Activated CD8-positive, alpha-beta memory T cell treated with anti-CD3 and anti-CD28 coated beads, Interleukin-2, amount 50 U/mL, for 24 hours (primary cell): ENCODE data around the gene ELOVL2.

ENCODE experiments used
- DNase-seq: peaks from one replicate; pipeline ENCODE4 v3.0.0-alpha.2; 2020; ENCODE audit errors: extremely low read depth

ELOVL2 gene

DNA sequence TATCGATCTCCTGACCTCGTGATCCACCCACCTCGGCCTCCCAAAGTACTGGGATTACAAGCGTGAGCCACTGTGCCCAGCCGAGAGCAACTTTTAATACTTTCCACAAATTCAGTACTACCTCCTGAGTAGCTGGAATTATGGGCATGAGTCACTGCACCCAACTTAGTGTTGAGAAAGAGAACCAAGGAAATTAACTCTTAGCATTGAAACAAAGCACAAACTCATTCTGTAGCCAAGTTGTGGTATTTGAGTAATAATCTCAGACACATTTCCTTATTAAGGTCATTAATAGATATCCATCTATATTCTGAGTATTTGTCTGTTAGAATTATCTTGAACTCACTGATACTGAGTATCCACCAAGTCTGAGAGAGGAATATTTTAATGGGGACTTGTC lies 14.3 kb upstream of the ELOVL2 start:
- DNase-seq = no peak

DNA sequence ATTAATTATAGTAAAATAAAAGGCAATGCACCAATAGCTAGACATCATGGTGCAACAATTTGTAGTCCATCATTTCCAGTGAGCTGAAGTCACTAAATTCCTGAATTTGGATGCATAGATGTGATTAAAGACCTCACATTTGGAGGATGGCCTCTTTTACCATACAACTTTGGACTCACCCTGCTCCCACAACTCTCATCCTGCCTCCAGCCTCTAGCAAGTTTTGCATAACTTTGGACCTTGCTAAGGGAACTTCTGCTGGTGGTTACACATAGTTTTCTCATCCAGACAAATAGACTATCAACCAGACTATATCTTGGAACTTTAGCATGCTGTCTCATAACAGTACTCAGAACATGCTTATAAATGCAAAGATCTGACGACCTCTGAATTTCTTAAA lies 12.8 kb upstream of the ELOVL2 start:
- no peak for DNase-seq

DNA sequence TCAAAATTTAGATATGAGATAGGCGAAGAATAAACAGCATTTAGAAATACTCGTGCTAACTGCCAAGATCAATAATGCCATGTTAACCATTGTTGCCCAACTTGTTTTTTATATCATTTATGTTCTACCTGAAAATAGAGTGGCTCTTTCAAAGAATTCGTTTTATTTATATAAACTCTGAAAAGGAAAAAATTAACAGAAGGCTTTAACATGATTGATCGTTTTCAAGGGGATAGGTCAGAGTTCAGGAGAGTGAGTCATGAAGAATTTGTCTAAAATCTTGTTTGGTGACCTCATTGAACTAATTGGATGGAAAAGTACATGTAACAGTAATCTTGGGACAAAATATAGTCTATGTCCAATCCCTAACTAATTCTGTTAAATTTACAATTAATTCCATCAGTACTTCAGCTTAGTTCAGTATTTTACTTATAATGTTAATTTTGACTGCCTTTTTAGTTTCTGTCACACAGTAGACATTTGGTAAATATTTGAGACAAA lies 11.1 kb upstream of the ELOVL2 start:
- DNase-seq = no peak

DNA sequence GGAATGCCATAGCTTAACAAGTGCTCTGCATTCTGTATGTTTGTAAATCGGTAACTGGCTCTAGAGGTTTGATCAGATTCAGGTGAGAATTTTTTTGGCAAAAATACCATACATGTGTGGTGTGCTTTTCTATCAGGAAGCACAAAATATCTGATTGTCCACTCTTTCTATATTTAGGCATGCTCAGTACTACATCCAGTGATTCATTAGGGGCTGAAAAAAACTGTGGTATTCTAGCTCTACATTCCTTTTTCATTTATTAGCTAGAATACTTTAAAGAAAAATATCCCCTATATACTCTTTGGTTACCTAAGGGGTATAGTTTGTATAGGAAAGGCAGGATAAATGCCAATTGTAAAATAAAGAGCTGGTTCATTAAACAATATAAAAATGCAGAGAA lies 10.6 kb upstream of the ELOVL2 start:
- DNase-seq = no peak

DNA sequence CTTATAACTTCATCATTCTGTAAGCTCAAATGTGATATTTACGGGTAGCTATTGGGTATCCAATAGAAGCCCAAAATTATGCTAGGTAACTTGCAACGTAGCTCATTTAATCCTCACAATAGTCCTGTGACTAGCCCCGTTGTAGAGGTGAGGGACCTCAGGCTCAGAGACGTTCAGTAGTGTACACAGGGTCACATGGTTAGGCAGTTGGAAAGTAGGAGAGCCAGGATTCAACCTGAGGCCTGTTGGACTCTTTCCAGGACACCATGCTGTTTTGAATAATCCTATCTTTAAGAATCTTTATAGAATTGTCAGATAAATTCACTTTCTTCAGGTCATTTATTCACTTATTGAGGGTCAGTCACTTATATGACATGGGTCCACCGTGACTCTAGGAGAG lies 9.2 kb upstream of the ELOVL2 start:
- DNase-seq = no peak

DNA sequence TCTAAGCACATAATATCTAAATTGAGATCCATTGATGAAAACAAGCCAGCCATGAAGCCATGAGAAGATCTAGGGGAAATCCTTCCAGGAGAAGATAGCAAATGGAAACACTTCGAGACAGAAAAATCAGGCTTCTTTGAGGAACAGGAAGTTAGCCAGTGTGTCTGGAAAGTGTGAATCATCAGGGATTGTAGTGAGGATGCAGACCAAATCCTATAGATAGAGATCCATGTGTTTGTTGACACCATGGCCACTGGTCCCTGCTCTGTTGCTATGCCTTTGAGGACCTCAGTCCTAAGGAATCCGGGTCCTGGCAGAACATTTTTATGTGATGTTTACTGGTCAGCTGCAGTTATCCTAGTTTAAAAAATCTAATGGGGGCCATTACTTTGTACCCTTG lies 6.6 kb upstream of the ELOVL2 start:
- no peak for DNase-seq

DNA sequence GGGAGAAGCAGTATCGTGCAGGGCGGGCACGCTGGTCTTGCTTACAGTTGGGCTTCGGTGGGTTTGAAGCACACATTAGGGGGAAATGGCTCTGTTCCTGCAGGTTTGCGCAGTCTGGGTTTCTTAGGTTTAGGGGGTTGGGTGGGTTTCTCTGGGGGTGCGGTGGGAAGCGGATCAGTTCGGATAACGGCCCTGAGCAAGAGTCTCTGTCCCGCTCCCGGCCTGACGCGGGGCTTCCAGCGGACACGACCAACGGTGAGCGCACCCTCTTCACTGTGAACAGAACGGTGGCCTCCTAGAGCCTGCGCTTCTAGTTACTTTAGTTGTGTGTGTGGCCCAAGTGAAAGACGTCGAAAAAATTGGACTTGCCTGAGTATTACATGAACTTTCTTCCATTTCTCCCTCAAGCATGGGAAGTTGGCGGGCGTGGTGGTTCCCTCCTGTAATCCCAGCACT lies 635 bp upstream of the ELOVL2 start:
- DNase-seq = no peak

DNA sequence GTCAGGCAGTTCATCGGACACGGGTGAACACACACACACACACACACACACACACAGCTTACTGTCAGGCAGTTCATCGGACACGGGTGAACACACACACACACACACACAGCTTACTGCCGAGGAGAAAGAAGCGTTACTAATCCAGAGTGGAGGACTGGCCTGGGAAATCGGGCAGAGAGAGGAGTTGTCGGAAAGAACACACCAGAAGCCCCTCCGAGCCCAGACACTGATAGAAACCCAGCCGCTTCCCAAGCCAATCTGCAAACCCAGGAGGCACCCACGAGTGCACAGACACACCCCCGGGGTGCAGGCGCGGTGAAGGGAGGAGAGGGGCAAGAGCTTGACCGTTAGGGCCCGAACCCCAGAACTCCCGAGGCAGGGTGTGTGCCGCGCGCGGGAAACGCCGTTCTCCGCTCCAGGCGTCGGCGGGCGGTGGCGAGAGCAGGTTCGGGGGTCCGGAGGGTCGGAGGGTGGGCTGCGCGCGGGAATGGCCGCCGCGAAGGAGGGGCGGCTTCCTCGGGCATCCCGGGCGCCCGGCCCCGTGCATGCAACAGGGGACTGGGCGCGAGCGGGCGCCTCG lies 636 bp downstream of the ELOVL2 start:
- no peak for DNase-seq

DNA sequence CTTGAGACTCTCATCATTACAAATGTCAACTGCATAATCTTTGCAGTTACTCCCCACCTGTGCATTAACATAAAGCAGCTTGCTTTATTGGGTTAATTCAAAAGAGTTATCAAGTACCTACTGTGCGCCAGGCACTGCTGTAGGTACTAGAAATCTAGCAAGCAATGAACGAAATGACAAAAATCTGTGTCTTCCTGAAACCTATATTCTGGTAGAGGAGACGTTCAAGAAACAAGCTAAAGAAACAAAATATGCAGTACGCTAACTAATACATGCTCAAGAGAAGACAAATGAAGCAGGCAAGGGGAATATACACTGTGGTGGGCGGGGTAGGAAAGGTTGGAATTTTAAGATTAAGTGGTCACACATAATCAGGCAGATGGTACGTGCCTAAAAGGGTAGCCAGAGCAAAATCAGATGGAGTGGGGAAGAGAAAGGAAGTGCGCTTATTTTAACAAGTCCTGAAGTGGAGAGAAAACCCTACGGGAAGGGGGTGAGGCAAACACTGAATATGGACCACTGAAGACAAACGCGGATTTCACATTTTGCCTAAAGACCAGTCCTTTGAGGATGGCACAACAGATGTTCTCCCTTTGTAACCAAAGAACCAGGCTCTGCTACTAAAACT lies 1.2 kb downstream of the ELOVL2 start:
- no peak for DNase-seq

DNA sequence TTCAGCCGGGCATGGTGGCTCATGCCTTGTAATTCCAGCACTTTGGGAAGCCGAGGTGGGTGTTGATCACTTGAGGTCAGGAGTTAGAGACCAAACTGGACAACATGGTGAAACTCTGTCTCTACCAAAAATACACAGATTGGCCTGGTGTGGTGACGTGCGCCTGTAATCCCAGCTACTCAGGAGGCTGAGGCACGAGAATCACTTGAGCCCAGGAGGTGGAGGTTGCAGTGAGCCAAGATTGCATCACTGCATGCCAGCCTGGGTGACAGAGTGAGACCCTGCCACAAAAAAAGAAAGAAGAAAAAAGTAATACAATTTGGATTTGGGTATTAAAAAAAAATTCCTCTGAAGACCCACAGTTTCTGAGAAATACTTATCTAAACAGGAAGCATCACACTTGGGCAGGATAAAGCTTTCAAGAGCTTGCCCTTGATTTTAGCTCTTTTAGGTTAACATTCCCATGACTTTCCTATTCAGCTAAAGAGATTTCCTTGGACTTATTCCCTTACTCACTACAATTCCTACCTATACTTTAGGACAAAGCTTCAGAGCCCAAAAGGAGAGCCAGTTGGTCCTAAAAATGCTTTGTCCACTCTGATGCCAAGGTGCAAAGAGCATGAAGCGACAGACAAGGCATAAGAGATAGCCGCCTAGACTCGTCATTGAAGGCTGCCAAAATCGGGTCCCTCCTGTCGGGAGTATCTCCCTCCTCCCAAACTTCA lies 1.9 kb downstream of the ELOVL2 start:
- DNase-seq = no peak

DNA sequence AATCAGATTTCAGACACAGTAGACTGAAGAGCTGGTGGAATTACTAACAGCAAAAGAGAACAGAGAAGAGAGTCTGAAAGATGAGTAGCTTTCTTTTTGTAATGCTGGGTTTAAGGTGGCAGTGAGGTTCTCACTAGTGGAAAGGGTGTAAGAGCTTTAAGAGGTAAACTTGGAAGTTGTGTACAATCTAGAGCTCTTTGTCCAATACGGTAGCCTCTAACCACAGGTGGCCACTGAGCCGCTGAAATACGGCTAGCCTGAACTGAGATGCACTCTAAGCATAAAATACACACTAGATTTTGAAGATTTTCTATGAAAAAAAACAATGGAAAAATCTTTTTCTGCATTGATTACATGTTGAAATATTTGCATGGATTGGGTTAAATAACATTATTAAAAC lies 4.0 kb downstream of the ELOVL2 start:
- no peak for DNase-seq

DNA sequence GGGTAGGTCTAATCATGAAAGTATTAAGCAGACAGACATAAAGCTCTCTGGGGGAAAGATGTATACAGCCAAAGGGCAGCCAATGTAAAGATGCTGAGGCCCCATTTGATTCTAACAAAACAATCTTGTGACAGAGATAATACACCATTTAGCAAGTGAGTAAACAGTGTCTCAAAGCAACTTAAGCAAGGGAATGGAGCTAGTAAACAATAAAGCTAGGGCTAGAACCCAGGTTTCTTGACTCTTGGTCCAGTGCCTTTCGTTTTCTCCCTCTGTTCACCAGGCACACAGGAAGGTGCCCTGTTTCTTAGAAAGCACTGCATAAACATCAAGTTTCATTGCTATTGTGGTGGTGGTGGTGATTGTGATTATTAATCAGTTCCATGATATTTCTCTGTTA lies 5.1 kb downstream of the ELOVL2 start:
- no peak for DNase-seq

DNA sequence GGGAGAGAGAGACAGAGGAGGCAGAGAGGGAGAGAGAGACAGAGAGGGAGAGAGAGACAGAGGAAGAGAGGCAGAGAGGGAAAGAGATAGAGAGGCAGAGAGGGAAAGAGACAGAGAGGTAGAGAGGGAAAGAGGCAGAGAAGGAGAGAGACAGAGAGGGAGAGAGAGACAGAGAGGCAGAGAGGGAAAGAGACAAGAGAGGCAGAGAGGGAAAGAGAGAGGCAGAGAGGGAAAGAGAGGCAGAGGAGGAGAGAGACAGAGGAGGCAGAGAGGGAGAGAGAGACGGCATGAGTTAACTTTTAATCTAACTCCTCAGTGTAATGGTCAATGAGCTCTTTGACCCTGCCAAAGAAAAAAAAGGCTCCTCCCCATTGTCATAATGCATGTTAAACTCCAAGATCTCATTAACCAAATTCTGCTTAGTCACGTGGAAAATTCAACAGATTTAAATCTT lies 7.1 kb downstream of the ELOVL2 start:
- DNase-seq = no peak

DNA sequence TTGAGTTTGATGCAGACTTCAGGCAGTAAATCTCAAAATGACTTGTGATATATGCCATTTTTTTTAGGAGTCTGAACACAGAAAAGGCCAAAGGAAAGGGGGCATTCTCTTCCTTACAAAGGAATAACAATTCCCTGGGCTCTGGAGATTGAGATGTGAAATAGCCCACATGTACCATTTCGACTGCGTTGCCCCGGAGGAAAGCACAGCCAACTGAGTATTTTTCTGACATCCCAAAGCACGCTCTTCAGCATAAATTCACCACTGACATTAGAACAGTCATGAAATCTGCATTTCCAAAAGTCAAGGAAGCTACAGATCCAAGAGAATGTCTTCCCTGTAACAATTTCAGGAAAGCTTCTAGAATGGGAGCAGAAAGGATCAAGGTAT lies 7.8 kb downstream of the ELOVL2 start:
- no peak for DNase-seq

DNA sequence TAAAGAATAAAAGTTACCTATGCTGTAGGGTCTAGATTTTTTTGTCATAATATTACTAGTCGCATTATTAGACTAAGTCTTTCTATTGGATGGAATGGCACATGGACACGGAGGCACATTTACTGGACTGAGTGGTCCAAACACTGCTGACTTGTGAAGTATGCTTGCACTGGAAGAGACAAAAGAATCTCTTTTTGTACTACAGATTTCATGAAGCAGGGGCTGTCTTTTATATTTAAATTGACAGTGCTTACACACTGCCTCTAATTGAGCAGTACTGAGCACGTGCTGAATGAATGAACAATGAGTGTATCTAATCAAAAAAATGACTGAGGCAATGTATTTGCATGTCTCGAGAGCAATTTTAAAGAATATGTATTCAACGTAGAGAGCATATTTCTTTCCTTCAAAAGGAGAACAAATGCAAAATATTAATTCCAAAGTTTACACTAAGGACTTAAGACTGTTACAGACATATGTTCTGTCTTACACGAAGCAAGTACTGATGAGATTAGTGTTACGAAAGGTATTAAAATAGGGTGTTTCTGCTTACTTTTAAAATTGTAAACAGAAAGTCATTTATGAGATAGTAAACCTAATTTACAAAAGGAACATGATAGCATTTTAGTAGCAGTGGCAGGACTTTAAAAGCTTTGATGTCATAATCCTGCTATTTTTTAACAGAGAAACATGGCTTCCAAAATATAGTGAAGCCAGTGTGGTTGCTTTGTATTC lies 8.3 kb downstream of the ELOVL2 start:
- no peak for DNase-seq

DNA sequence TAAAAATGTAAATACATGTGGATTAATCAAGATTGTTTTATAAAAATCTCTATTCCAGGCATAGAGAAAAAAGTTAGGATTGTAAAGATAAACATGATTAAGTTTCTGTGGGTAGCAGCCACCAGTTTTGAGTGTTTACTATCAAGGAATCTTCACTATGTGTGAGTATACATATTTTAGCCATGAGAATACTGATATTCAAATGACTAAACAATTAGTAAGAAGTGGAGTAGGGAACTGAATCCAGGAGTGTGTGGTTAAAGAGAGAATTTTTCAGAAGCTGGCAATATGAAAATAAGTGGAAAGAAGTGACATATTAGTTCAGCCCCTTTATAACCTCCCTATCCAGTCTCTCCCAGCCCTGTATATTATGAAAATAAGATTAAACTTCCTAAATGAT lies 10.3 kb downstream of the ELOVL2 start:
- DNase-seq = no peak

DNA sequence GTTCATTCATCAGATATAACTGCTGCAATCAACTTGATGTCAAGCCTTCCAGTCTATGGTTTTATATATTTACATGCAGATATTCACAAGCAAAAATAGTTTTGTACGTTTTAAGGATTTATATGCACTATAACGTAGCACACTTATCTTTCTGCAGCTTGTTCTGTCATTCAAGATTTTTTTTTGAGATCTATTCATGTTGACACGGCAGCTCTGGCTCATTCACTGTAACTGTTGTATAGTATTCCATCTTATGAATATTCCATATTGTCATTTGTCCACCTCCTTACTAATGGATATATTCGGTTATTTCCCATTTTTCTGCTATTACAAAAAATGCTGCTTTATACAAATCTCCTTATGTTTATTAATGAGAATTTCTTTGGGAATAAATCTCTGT lies 13.2 kb downstream of the ELOVL2 start:
- DNase-seq = no peak

DNA sequence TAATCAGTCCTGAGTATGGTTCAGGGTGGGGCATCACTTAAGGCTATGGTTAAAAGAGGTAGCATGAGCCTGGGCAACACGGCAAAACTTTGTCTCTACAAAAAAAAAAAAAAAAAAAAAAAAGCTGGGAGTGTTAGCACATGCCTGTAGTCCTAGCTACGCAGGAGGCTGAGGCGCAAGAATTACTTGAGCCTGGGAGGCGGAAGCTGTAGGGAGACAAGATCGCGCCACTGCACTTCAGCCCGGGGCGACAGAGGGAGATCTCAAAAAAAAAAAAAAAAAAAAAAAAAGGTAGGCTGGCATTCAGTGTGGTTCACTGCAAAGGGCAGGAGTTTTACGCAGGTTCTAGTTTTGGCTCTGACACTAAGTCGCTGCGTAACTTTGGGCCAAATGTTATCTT lies 15.1 kb downstream of the ELOVL2 start:
- DNase-seq = no peak

DNA sequence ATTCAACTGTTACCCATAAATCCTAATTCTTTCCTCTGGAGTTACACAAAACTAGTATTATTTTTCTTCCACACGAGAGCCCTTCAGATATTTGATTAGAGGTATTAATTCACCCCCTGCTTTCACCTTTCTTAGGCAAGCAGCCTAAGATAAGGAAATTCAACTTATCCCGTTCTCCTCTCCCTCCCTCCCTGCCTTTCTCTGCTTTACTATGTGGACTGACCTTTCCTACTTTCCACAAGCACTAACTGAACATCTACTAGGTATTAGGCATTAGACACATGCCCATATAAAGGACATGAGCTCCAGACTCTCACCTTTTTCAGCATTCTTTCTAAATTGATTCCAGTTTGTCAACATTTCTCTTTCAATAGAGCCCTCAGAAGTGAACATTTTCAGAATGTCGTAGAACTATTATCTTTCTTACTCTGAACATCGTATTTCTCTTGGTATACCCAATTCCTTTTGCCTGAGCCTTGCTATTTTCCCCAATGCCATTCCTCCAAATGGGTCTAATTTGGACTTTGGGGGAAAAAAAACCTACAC lies 16.5 kb downstream of the ELOVL2 start:
- no peak for DNase-seq

DNA sequence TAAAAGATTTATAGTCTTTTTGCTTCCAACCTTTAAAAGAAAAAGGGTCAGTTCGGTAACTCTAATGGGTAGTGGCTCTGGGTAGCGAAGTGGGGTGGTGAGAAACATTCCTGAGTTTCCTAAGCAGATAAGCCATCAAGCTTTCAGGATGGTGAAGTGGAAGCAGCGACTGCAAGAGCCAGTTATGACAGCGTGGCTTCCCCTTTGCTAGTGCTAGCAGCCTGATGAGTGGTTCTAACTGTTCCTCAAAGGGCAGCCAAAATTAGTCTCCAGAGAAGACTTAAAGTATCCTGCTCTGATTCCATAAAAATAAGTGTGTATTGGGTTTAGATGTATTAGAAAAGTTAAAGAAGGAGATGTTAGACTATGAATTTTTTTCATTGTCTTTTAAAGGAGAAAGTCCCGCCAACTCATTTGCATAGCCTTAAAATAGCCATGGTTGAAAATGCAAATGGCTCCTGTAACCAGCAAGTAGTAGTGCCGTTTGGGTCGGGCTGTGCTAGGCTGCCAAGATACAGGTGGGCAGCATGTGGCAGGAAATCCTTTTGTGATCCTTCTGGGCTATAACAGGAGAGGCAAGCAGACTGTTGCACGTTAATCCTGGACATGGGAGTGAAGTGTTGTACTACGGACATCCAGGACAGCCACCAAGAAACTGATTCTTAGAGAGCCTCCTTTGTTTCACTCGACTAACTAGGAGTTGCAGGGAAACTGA lies 18.0 kb downstream of the ELOVL2 start:
- DNase-seq = no peak

DNA sequence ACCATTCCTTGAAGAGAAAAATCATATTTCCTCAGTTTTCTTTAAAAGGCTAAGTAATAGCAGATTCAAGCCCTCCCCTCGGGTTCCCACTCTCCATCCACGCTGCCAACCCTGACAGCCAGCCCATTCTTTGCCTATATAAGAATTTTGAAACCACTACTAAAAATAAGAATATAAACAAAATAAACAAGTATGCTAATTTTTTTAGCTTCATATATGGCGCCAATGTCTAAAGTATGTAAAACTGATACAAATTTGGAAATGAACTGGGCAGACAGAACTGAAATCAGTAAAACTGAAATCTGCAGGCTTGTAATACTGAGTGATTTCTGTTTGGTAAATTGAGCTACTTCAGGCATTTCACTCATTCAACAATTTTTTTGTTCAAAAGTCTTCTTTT lies 19.0 kb downstream of the ELOVL2 start:
- no peak for DNase-seq

DNA sequence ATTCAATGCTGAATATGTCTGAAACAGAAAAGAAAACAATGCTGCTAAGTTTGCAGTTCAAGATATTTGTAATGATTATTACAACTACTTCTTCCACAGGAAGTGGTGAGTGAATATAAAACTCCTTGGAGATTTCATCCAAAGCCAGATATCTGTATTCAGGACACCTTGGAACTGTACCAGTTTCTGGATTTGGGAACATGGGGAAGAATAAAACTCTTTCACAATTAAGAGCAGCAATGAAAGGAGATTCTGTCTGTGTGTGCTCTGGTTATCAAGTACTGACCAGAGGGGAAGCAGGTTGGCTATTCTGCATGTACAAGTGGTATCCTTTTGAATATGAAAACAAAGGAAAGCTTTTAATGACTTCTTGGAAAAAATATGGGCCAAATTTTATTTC lies 21.1 kb downstream of the ELOVL2 start:
- DNase-seq = no peak
